ENCODE data around the gene PTPN18. TPM values are rescaled to one million over a fixed set of nuclear protein-coding genes. Genes with fewer than 3 reads are reported as not detected.

PTPN18 gene
- total RNA-seq, 1 experiment from 2014 or later: 15.7 TPM

DNA sequence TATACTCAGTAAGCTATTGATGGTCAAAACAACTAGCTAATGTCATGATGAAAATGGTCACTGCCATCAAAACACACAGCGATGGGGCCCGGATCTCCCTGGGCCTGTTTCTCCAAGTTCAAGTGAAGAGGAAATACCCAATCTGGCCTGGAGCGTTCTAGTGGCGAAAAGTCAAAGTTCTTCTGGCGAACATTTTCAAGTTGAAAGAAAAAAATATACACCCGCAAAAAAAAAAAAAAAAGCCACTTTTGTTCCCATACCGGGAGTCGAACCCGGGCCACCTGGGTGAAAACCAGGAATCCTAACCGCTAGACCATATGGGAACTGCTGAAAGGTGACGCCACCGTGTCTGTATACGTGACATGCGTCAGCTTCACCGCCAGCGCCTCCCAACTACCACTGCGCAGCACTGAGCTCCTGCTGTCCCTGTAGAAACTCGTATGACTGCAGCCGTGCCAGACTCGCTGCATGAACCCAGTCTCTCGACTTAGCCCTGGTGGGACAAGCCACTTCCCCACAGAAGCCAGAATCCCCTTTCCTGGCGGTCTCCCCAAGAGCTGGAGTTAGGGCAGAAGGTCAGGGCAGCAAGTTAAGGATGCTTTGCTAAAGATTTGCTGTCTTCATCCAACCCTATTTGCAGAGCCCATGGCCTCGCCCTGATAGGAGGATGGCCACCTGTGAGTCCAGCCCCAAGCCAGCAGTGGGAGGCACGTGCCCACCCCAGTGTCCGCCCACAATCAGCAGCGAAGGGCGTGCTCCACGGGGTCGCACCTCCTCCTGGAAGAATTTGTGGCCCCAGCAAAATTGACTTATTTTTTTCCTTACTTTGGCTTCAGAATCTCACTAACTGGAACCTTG lies 18.8 kb upstream of the PTPN18 start (continued):
- TF ChIP-seq, protein P1, sequence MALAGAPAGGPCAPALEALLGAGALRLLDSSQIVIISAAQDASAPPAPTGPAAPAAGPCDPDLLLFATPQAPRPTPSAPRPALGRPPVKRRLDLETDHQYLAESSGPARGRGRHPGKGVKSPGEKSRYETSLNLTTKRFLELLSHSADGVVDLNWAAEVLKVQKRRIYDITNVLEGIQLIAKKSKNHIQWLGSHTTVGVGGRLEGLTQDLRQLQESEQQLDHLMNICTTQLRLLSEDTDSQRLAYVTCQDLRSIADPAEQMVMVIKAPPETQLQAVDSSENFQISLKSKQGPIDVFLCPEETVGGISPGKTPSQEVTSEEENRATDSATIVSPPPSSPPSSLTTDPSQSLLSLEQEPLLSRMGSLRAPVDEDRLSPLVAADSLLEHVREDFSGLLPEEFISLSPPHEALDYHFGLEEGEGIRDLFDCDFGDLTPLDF (CRISPR knock-in tag; IDR thresholded peaks at IDR 0.05): no peak
- TF ChIP-seq GTF2I (CRISPR knock-in tag; conservative IDR thresholded peaks at IDR 0.05): no peak
- TF ChIP-seq, protein P2, sequence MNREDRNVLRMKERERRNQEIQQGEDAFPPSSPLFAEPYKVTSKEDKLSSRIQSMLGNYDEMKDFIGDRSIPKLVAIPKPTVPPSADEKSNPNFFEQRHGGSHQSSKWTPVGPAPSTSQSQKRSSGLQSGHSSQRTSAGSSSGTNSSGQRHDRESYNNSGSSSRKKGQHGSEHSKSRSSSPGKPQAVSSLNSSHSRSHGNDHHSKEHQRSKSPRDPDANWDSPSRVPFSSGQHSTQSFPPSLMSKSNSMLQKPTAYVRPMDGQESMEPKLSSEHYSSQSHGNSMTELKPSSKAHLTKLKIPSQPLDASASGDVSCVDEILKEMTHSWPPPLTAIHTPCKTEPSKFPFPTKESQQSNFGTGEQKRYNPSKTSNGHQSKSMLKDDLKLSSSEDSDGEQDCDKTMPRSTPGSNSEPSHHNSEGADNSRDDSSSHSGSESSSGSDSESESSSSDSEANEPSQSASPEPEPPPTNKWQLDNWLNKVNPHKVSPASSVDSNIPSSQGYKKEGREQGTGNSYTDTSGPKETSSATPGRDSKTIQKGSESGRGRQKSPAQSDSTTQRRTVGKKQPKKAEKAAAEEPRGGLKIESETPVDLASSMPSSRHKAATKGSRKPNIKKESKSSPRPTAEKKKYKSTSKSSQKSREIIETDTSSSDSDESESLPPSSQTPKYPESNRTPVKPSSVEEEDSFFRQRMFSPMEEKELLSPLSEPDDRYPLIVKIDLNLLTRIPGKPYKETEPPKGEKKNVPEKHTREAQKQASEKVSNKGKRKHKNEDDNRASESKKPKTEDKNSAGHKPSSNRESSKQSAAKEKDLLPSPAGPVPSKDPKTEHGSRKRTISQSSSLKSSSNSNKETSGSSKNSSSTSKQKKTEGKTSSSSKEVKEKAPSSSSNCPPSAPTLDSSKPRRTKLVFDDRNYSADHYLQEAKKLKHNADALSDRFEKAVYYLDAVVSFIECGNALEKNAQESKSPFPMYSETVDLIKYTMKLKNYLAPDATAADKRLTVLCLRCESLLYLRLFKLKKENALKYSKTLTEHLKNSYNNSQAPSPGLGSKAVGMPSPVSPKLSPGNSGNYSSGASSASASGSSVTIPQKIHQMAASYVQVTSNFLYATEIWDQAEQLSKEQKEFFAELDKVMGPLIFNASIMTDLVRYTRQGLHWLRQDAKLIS (CRISPR knock-in tag; IDR thresholded peaks at IDR 0.05; ENCODE audit: borderline replicate concordance): no peak
- TF ChIP-seq SP1 (CRISPR knock-in tag; conservative IDR thresholded peaks at IDR 0.05): 0 out of 2 replicates have a peak, but pooled peaks have one; percentile 54
- no peak for TF ChIP-seq RELA (CRISPR knock-in tag; IDR thresholded peaks at IDR 0.05; ENCODE audit: borderline replicate concordance)
- TF ChIP-seq NR2C2 (CRISPR knock-in tag; IDR thresholded peaks at IDR 0.05): no peak
- TF ChIP-seq, protein P3, sequence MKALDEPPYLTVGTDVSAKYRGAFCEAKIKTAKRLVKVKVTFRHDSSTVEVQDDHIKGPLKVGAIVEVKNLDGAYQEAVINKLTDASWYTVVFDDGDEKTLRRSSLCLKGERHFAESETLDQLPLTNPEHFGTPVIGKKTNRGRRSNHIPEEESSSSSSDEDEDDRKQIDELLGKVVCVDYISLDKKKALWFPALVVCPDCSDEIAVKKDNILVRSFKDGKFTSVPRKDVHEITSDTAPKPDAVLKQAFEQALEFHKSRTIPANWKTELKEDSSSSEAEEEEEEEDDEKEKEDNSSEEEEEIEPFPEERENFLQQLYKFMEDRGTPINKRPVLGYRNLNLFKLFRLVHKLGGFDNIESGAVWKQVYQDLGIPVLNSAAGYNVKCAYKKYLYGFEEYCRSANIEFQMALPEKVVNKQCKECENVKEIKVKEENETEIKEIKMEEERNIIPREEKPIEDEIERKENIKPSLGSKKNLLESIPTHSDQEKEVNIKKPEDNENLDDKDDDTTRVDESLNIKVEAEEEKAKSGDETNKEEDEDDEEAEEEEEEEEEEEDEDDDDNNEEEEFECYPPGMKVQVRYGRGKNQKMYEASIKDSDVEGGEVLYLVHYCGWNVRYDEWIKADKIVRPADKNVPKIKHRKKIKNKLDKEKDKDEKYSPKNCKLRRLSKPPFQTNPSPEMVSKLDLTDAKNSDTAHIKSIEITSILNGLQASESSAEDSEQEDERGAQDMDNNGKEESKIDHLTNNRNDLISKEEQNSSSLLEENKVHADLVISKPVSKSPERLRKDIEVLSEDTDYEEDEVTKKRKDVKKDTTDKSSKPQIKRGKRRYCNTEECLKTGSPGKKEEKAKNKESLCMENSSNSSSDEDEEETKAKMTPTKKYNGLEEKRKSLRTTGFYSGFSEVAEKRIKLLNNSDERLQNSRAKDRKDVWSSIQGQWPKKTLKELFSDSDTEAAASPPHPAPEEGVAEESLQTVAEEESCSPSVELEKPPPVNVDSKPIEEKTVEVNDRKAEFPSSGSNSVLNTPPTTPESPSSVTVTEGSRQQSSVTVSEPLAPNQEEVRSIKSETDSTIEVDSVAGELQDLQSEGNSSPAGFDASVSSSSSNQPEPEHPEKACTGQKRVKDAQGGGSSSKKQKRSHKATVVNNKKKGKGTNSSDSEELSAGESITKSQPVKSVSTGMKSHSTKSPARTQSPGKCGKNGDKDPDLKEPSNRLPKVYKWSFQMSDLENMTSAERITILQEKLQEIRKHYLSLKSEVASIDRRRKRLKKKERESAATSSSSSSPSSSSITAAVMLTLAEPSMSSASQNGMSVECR (CRISPR knock-in tag; IDR thresholded peaks at IDR 0.05; ENCODE audit: borderline replicate concordance): no peak
- TF ChIP-seq JUN (CRISPR knock-in tag; IDR thresholded peaks at IDR 0.05): no peak
- TF ChIP-seq OVOL2 (CRISPR knock-in tag; IDR thresholded peaks at IDR 0.05; ENCODE audit: borderline replicate concordance): no peak
- no peak for TF ChIP-seq ZNF219 (CRISPR knock-in tag; IDR thresholded peaks at IDR 0.05; ENCODE audit: borderline replicate concordance)
- no peak for TF ChIP-seq MXD4 (CRISPR knock-in tag; IDR thresholded peaks at IDR 0.05; ENCODE audit: borderline replicate concordance)
- TF ChIP-seq, protein P4, sequence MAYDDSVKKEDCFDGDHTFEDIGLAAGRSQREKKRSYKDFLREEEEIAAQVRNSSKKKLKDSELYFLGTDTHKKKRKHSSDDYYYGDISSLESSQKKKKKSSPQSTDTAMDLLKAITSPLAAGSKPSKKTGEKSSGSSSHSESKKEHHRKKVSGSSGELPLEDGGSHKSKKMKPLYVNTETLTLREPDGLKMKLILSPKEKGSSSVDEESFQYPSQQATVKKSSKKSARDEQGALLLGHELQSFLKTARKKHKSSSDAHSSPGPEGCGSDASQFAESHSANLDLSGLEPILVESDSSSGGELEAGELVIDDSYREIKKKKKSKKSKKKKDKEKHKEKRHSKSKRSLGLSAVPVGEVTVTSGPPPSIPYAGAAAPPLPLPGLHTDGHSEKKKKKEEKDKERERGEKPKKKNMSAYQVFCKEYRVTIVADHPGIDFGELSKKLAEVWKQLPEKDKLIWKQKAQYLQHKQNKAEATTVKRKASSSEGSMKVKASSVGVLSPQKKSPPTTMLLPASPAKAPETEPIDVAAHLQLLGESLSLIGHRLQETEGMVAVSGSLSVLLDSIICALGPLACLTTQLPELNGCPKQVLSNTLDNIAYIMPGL (CRISPR knock-in tag; IDR thresholded peaks at IDR 0.05): peak; percentile 87; the same call in 1 of the 2 replicates
- TF ChIP-seq SOX15 (CRISPR knock-in tag; IDR thresholded peaks at IDR 0.05): no peak
- TF ChIP-seq ZNF671 (CRISPR knock-in tag; IDR thresholded peaks at IDR 0.05): no peak
- TF ChIP-seq, protein P5, sequence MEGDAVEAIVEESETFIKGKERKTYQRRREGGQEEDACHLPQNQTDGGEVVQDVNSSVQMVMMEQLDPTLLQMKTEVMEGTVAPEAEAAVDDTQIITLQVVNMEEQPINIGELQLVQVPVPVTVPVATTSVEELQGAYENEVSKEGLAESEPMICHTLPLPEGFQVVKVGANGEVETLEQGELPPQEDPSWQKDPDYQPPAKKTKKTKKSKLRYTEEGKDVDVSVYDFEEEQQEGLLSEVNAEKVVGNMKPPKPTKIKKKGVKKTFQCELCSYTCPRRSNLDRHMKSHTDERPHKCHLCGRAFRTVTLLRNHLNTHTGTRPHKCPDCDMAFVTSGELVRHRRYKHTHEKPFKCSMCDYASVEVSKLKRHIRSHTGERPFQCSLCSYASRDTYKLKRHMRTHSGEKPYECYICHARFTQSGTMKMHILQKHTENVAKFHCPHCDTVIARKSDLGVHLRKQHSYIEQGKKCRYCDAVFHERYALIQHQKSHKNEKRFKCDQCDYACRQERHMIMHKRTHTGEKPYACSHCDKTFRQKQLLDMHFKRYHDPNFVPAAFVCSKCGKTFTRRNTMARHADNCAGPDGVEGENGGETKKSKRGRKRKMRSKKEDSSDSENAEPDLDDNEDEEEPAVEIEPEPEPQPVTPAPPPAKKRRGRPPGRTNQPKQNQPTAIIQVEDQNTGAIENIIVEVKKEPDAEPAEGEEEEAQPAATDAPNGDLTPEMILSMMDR (IDR thresholded peaks at IDR 0.05): no peak
- TF ChIP-seq, protein P6, sequence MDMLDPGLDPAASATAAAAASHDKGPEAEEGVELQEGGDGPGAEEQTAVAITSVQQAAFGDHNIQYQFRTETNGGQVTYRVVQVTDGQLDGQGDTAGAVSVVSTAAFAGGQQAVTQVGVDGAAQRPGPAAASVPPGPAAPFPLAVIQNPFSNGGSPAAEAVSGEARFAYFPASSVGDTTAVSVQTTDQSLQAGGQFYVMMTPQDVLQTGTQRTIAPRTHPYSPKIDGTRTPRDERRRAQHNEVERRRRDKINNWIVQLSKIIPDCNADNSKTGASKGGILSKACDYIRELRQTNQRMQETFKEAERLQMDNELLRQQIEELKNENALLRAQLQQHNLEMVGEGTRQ (CRISPR knock-in tag; IDR thresholded peaks at IDR 0.05): peak; percentile 93
- peak; percentile 51; the same call in 1 of the 2 replicates for TF ChIP-seq FOXP1 (CRISPR knock-in tag; IDR thresholded peaks at IDR 0.05; ENCODE audit: borderline replicate concordance)
- peak; percentile 76 for TF ChIP-seq ETV6 (CRISPR knock-in tag; IDR thresholded peaks at IDR 0.05)
- TF ChIP-seq ZBTB21 (CRISPR knock-in tag; IDR thresholded peaks at IDR 0.05; ENCODE audit: borderline replicate concordance): no peak; the same call in 1 of the 2 replicates
- TF ChIP-seq, protein P7, sequence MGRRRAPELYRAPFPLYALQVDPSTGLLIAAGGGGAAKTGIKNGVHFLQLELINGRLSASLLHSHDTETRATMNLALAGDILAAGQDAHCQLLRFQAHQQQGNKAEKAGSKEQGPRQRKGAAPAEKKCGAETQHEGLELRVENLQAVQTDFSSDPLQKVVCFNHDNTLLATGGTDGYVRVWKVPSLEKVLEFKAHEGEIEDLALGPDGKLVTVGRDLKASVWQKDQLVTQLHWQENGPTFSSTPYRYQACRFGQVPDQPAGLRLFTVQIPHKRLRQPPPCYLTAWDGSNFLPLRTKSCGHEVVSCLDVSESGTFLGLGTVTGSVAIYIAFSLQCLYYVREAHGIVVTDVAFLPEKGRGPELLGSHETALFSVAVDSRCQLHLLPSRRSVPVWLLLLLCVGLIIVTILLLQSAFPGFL (CRISPR knock-in tag; IDR thresholded peaks at IDR 0.05; ENCODE audit: borderline replicate concordance): no peak
- TF ChIP-seq, protein P8, sequence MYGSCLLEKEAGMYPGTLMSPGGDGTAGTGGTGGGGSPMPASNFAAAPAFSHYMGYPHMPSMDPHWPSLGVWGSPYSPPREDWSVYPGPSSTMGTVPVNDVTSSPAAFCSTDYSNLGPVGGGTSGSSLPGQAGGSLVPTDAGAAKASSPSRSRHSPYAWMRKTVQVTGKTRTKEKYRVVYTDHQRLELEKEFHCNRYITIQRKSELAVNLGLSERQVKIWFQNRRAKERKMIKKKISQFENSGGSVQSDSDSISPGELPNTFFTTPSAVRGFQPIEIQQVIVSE (CRISPR knock-in tag; IDR thresholded peaks at IDR 0.05; ENCODE audit: borderline replicate concordance): no peak
- no peak for TF ChIP-seq RORB (CRISPR knock-in tag; IDR thresholded peaks at IDR 0.05)
